Activated CD8-positive, alpha-beta memory T cell treated with anti-CD3 and anti-CD28 coated beads for 48 hours (primary cell): Measurements from ENCODE around the gene GPRC5A.

Experiments
- DNase-seq, 3 experiments: peaks; one replicate each; pipeline ENCODE4 v3.0.0-alpha.2; 2020; ENCODE audit warnings: low read depth in 2 of 3, low spot score in 2 of 3

The GPRC5A gene

DNA sequence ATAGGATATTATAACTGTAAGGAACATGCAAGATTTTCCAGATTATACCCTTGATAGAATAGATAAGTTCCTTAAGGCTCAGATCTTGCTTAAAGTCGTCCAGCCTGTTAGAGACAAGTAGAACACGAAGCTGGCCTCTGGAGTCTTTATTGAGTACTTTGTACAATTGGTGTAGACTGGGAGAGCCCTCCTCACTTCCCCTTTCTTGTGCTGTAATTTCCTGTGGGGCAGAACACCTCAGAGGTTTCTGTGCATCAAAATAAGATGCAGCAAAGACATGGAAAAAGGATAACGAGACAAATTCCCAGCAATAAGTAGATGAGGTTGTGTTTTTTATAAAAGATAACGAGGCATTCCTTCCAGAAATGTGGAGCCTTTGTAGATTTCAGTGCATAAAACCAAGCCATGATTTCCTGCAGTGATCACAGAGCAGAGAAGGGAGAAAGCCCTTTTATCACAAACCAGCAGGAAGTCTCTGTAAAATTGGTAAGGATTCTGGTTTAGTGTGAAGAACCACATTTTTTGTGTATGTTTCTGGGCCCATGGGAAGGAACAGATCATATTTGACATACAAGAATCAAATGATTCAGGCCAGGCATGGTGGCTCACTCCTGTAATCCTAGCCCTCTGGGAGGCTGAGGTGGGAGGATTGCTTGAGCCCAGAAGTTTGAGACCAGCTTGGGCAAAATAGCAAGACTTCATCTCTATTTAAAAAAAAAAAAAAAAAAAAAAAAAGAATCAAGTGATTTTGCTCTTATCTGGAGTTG is 18.0 kb downstream of the GPRC5A start:
- DNase-seq = no peak

DNA sequence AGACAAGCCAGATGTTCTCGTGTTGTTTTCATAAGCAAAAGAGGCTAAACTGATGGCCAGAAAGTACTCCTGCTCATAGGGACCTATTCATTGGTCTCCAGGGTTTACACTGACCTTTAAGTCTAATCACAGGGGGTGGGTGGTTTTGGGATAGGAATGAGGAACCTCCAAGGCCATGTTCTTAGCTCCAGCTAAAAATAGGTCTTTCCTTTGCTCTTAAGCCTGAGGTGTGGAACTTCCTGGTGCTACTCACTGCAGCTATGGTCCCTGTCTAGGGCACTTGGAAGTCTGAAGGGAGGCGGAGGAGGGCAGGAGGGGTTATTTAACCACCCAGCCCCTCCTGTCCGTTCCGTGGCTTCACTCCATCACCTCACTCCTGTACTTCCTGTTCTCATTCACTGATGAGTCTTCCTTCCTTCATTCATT is 18.6 kb downstream of the GPRC5A start:
- DNase-seq = no peak

DNA sequence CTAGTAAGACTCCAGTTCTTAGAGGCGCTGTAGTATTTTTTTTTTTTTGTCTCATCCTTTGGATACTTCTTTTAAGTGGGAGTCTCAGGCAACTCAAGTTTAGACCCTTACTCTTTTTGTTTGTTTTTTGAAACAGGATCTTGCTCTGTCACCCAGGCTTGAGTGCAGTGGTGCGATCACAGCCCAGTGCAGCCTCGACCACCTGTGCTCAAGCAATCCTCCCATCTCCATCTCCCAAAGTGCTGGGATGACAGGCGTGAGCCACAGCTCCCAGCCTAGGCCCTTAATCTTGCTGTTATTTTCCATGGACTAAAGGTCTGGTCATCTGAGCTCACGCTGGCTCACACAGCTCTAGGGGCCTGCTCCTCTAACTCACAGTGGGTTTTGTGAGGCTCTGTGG is 21.3 kb downstream of the GPRC5A start:
- DNase-seq = no peak

DNA sequence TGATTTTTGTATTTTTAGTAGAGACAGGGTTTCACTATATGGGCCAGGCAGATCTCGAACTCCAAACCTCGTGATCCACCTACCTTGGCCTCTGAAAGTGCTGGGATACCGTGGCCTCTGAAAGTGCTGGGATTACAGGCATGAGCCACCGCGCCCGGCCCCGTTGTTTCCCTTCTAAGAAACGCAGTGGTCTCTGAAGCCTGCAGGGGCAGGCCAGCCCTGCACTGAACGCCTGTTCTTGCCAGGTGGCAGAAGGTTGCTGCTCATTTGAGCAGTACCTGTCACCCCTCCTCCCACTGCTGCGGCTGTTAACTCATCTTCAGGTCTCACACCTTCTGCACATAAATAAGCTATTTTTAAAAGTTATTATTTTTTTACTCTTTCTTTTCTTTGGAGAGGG is 24.3 kb downstream of the GPRC5A start:
- no peak for DNase-seq

DNA sequence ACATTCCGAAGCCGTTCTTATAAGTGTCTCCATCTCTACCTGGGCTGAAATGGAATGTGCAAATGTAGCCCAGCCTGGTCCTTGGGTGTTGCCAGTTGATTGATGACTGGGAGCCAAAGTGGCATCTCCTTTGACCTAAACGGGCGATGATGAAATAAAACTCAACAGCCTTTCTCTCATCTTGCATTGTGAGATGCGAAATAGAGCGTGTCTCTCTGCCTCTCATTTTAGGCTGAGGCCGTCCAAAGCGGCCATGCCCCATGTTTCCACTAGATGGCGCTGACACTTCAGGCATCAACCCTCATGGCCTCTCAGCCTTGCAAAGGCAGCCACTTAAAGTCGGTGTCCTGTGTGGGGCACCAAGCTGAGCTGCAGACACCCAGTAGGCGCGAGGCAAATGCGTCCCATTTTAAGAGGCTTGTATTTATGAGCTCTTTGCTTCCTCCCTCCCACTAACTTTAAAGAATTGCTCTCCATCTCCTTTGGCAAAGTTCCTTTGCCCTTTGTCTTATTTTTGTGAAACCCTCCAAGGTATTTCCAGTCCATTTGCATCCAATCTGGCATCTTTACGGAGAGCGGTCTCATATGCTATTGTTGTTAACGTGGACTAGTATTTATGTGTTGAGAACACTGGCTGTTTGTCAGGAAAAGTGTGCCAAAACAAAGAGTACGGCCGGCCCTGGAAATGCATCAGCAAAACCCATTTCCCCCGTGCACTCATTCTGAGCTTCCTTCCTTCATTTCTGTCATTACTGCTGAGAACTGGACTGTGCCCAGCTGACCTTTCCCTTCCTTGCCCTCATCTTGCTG is 25.0 kb downstream of the GPRC5A start:
- DNase-seq = peak; percentile 48 to 81 (median 80)

DNA sequence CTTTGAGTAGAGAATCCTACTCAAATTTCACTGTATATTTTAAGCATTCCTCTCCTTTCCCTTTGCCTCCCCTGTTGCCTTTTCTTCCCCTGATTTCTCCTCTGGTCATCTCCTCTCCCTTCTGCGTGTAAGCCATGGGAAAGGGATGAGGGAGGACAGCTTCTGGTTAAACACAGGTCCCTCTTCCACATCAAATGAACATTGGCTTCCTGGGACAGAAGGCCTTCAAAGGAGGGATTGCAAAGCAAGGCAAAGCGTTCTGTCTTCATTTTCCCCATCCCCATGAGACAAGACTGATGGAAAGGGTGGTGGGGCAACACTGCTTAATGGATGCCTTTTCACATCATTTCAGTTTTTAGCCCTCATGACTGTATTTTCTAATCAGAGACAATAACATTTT is 26.2 kb downstream of the GPRC5A start:
- no peak for DNase-seq

DNA sequence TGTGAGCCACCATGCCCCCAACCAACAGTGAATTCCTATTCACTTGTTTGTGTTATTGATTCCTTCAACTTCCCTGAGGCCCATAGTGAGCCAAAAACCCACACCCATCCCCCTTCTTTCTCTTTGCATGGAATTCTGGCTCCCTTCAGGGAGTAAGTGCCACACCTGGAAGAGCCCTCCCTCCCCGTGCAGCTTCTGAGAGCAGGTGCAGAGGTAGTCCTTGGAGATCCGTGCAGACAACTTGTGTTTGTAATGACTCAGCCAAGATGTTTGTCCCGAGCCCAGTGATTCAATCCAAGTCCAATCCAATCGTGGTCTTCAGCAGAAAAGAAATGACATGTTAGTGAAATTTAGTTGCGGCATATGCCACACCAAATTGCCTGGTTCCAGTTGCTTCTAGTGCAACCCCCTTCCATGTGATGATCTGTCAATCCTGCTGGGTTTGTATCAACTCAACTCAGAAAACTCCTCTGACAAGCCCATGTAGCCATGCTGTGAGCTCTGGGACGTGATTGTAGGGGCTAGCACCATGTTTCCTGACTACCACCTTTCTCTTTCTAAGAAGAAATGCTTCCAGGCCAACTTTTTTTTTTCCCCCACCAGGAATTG is 27.5 kb downstream of the GPRC5A start:
- DNase-seq = no peak

DNA sequence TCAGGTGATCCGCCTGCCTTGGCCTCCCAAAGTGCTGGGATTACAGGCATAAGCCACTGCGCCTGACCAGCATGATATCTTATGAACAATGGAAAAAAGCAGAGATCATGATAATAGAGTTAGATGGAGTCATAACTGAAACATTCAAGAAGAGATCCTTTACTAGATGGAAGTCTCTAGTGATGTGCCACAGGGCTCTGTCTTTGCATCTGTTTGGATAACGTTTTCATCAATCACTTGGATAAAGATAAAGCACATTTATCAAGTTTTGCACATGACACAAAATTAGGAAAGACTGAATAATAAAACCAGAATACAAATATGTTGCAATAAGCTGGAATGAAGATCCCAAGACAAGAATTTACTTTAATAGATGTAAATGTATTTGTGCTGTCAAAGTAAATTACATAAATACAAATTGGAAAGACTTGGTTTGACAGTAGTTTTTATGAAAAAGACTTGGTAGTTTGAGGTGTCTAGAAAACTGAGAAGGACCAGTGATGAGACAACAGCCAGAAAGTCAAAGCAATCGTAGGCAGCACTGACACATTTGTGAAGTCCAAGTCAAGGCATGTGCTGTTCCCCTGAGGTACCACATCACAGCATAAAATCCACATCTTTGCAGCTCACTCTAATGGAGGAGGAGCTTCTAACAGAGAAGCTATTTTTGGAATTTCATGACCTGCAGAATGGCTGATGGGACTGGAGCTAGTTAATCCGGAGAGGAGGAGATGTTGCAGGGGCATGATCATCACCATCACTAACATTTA is 28.5 kb downstream of the GPRC5A start:
- no peak for DNase-seq

DNA sequence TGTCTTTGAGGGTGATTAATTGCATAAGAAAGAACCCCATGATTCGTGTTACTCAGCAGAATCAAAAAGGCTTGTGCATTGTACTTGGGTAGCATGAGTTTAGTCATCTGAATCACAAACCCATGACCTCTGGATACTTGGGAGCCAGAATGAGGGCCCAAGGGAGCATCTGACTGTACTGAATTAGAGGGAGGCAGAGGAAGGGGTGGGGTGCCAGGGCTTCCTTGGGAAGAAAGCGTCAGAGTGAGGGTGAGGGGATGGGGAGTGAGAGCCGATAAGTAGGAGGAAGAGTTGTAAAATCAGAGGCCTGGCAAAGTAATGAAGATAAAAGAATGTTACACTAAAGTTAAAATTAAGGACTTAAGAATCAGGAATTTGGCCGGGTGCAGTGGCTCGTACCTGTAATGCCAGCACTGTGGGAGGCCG is 30.8 kb downstream of the GPRC5A start:
- DNase-seq = no peak

DNA sequence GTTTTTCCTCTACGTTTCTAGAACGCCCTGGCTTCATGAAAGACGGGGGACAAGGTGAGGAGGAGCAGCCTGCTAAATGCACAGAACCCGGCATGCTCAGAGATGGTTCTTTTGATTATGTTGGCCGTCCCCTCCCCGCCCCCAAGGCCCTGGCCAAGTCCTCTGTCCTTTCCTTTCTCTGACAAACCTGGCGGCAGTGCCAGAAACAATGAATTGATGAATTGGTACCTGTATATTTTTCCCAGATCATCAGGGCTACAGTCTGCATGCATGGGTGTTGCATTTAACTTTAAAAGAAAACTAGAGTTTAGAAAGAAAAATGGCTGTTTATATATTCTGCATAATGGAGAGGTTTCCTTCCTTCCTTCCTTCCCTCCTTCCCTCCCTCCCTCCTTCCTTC is 31.6 kb downstream of the GPRC5A start:
- DNase-seq = no peak

DNA sequence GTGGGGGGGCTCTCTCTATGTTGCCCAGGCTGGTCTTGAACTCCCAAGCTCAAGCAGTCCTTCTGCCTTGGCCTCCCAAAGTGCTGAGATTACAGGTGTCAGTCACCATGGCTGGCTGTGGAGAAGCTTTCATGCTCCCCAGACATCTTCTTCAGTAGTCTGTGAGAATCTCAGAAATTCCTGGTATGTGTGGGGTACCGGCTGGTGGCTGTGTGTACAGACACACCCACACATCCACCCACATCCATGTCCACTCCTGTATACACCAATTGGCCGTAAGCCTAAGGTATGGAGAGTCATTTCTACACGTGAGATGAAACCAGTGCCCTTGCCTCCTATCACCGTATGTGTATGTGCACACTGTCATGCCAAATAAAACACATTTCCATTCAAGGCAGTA is 32.8 kb downstream of the GPRC5A start:
- no peak for DNase-seq

DNA sequence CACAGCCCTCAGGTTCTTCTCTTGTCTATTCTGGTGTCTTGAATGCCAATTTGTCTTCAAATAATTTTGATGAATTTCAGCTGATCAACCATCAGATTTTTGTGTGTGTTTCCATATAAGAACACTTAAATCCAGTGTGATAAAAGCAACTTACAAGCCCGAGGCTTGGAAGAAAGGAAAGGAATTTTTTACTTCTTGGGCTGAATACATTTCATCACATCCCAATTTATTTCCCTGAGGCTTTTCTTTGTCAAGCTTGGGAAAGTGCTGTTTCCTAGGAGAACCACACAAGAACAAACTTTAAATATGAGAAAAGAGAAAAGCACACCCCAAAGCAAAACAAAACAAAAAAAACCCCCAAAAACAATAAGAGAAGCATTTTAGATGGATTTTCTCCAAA is 34.0 kb downstream of the GPRC5A start:
- no peak for DNase-seq

DNA sequence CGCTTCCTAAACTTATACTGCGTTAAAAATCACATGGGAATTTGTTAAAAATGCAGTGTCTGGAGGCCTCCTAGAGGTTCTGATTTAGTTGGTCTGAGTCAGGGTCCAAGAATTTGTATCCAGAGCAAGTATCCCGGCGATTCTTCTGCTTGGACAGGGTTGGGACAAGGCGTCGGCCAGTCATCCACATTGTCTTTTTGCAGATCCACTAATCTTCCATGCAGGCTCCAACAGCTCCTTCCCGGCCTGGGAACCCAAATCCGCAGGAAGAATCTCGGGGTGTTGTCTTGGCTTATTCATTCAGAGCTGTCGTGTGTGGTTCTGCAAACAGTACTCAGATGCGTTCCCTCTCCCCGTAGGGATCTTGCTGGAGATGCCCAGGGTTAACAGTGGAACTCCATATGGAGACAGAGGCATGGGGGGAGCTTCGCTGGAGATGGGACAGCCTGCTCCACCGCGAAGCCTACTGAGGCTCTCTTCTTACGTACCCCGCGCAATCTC is 35.3 kb downstream of the GPRC5A start:
- DNase-seq = no peak

DNA sequence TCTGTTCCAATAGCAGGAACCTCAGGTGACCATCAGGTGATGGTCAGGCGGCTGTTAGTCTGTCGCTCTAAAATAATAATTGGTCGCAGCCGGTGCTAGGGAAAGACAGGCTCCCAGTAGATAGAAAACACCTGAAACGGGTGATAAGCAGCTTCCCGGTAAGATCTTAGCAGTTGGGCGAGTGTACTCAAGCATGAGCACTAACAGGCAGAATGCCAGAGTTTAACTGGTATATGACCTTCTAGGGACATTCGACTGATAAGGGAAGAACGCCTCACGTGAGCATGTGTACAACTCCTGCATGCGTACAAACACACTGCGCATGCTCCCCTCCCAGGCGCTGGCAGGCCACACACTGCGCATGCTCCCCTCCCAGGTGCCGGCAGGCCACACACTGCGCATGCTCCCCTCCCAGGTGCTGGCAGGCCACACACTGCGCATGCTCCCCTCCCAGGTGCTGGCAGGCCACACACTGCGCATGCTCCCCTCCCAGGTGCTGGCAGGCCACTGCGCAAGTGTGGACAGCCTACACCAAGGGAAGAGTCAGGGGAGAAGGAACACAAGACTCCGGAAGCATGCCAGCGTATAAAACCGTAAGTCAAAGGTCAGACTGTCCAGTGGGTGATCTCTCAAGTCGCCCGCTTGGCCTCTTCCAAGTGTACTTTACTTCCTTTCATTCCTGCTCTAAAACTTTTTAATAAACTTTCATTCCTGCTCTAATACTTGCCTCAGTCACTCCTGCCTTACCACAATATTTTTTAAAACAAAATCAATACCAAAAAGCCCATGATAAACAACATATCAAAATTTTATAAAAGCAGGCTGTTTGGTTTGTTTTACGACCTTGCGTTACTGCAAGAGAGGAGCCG is 36.1 kb downstream of the GPRC5A start:
- DNase-seq = no peak

DNA sequence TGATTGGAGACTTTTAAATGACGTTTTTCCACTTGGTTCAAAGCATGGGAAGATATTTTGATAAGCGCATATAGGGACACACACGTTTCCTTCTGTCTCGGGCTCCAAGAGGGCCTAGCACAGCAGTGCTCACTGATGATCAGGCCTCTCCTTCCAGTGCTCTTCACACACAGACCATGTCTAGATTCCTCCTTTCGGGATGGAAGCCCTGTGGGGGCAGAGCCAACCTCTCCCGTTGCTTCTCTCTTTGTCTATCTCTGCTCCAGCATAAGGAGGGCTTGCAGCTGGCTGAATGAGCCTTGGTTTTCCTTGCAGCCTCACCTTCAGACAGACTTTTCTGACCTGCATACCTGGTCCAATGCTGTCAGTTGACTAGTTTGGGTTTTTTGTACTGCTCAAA is 38.3 kb downstream of the GPRC5A start:
- DNase-seq = no peak

DNA sequence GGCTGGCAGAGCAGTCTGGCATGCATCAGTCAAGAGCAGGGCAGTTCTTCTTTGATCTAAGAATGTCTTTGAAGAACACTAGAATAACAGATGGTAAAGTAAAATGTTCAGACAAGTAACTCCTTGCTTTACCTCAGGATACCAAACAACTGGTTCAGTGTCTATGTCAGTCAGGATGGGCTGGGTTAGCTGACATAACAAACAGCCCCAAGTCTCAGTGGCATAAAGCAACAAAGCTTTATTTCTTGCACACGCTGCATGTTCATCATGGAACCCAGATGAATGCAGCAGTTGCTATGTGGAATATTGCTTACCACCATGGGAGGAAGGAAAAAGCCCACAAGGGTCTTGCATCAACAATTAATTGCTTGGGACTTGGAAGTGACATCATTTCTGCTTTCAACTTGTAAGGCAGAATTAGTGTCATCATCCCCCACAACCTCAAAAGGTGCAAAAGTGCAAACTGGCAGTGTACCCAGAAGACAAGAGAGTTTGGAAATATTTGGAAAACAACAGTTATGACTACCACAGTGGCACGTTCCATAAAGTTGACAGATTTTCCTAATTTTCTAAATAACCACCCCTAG is 39.4 kb downstream of the GPRC5A start:
- DNase-seq = no peak

DNA sequence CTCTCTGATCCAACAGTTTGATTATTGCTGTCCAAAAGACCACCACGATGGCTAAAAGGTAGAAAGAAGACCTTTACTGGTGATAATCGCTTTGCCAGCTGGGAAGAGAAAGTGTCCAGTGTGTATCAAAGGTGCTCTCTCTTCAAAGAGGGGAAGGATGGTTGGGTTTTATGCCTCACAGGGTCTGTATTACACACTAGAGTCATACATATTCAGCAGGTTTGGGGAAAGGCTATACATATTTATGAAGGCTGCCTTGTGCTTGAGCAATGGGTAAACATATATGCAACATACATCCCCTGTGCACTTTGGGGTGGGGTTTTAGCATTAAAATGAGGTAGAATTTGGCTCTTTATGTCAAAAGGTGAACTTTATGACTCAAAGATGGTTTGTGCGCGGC is 42.4 kb downstream of the GPRC5A start:
- DNase-seq = no peak

DNA sequence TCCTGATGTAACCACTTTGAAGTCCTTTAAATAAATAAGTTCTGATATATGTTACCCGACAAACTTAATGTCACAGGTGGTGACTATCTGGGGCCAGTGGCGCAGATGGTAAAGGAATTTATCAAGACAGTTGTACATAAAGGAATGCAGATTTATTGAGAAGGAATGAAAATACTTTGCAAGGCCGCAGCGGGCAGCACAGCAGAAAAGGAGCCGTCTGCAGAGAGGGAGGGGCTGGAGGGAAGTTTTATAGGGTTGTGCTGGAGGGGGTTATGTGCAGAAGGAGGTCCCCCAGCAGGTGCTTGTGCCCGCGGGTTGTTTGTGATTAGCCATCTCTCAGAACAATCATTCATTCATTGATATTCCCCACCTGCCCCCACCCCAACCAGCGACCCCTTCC is 43.2 kb downstream of the GPRC5A start:
- DNase-seq = no peak

DNA sequence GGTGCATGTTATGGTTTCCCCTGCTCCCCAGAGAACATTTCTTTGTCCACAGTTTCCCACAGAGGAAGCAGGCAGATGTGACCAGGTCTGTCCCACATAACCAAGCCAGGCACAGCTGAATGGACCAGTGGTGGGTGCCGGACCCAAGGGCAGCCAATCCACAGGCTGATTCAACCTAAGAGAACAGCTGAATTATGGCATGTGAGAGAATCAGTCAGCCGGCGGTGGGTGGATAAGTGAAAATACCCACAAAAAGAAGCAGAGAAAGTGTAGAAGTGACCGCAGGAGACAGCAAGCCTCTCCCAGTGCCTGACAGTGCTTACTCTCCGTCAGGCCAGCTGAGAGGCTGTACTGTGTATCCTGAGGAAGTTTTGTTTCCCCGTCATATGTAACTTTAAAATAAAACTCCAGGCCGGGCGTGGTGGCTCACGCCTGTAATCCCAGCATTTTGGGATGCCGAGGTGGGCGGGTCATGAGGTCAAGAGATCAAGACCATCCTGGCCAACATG is 45.7 kb downstream of the GPRC5A start:
- DNase-seq = no peak

DNA sequence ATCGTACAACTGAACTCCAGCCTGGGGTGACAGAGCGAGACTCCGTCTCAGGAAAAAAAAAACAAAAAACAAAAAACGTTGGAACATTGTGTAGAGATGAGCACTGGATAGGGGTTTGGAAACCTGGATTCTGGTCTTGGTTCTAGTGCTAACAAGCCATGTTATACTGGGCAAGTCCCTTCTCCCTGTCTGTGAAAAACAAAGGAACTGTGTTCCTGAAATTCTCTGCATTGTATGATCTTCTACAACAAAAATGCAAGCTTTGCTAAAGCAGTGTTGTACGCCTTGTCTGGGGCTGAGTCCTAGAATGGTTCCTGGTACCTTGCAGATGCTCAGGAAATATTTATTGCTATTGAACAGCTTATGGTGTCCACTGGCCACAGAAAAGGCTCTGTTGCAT is 47.2 kb downstream of the GPRC5A start:
- no peak for DNase-seq
